VCaP (cell line): ENCODE data around the gene TBCEL.
"Not testable (repeated sequence)": the region's sequence is repeated elsewhere in the genome, so short reads cannot be mapped to it uniquely, and the experiment has no call there.

Experiments used
- H3K27ac ChIP-seq: fragments of 450-650 bp; 2 replicates; pipeline ENCODE4 v1.5.1; 2017
- TF ChIP-seq, protein P1 (sequence below): fragments of 450-650 bp; conservative IDR thresholded peaks from 2 replicates; pipeline ENCODE4 v1.5.1; 2017; ENCODE audit warnings: mild to moderate bottlenecking, moderate library complexity

TBCEL gene

DNA sequence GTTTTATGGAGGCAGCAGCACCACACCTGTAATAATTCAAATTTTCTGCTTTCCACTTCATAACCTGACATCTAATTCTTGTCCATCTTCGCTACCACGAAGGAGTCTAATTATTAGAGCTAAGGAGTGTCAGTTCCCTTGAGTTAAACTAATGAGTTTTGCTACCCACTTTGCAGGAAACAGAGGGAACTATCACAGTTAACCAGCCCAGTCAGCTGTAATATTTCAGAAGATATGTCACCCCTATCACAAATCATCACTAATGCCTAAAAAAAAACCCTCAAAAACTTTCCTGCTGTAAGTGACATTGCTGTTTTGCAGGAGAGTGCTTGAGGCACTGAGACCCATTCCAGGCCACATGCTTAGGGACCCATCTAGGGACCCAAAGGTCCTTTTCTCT, 85.6 kb downstream of the TBCEL start:
- TF ChIP-seq, protein P1, sequence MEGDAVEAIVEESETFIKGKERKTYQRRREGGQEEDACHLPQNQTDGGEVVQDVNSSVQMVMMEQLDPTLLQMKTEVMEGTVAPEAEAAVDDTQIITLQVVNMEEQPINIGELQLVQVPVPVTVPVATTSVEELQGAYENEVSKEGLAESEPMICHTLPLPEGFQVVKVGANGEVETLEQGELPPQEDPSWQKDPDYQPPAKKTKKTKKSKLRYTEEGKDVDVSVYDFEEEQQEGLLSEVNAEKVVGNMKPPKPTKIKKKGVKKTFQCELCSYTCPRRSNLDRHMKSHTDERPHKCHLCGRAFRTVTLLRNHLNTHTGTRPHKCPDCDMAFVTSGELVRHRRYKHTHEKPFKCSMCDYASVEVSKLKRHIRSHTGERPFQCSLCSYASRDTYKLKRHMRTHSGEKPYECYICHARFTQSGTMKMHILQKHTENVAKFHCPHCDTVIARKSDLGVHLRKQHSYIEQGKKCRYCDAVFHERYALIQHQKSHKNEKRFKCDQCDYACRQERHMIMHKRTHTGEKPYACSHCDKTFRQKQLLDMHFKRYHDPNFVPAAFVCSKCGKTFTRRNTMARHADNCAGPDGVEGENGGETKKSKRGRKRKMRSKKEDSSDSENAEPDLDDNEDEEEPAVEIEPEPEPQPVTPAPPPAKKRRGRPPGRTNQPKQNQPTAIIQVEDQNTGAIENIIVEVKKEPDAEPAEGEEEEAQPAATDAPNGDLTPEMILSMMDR, result no peak
- H3K27ac ChIP-seq, result no peak overlapping the region

DNA sequence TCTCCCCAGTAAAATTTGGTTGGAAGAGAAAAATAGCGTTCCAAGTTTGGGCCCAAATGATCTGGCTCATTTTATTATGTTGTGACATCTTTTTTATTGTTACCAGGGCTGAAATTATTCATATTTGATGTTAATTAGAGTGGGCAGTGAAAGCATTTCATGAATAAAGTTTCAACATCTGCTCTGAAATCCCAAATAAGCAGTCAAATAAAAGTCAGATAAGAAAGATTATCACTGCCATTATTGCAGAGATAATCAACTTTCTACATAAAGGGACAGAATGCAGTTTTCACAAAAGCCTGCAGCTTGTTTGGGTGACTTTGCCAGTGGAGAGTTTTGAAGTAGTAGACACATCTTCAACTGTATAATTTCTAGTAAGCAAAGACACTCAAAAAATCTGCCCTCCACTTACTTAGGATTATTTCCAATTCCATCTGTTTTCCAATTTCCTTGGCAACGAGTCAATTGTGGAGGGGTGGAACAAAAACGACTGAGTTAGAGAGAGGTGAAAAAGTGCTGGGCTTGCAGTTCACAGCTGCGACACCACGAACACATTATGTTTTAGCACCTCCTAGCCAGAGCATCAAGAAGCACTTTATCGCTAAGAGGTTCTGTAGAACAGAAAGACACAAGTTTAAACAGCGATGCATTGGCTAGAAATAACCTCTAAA, 86.1 kb downstream of the TBCEL start:
- no peak overlapping the region for H3K27ac ChIP-seq
- TF ChIP-seq, protein P1, result no peak

DNA sequence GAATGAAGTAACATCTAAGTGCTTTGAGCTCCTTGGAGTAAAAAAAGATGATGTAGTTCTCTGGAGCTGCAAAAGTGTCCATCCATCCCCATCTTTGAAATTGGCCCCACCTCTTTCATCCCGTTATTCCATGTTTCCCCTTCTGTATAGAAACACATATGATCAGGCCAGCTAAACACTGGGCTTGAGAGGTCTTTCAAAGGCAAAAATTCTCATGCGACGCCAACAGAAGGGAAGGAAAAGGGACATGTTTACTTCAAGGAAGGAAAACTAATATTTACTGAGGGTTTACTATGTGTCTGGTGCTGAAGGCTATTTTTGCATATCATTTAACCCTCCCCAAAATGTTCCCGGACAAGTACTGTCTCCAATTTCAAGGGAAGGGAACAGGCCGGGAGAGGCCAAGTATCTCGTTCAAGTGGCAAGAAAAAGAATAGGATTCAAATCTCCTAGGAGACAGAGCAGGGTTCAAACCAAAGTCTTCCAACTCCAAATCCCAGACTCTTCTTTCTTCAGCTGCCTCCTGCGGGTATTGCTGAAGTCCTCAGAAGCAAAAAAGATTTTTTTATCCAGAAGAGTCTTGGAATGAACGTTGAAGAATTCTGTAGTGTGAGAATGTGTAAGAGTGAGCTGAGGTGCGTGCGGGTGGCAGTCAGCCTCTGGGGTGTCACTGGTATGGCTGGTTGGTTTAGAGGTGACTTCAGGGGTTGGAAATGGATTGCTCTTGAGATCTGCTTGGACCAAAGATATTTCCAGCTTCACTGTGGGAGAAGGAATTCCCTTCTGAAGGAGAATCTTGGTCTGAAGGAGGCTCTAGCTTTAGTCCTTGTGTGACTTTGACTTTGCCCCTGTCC, 87.2 kb downstream of the TBCEL start:
- H3K27ac ChIP-seq, result no peak overlapping the region
- TF ChIP-seq, protein P1, result no peak

DNA sequence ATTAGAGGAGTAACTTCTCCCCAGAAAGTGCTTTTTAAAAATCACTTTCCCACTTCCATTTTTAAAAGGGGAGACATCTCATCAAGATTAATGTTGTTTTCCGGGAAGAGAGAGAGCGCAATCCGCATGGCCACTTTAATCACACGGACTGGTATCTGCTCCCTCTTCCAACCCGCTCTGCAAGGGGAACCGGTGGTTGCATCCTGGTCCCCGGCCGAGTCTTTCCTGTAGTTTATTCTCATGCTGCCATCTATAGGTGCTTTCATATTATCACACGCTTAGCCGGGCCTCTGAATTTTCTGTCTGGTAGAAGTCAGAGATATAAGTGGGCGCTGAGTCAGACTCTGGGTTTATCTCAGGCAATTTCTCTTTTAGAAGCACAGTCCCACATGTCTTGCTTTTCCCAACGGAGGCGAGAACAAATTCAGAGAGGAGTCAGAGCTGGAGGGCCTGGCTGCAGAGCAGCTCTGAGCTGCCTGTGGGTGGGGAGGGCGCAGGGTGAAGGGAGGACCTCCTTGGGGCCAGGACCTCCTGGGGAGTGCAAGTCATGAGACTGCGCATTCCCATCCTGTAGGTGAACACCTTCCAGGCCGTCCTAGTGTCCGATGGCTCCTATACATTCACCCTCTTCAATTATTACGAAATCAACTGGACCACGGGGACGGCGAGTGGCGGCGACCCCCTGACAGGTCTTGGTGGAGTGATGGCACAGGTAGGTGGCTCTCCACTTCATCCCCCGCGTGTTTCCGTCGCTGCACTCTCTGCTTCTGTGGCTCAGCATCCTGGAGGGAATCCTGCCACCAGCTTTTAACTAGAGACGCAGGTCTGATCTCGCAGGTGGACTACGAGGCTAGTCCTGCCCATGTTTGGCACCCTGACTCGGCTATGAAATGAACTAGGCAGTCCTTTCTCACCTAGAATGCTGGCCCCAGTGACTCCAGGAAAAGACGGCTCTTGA, 88.9 kb downstream of the TBCEL start:
- TF ChIP-seq, protein P1, result peak; percentile 85
- H3K27ac ChIP-seq, result no peak overlapping the region

DNA sequence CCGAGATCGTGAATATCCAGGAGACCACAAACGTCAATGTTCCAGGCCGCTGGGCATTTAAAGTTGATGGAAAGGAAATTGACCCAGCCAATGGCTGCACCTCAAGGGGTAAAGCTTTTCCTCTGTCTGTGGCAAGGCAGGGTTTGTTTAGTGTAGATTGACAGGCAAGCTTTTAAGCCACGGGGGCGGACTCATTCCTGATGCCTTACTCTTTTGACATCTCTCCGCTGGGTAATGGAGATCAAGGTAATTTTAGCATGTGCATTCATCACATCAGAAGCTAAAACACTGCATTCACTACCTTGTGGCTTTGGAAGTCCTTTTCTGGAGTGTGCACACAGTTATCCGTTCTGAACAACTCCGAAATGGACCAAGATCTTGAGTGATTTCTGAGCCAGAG, 89.7 kb downstream of the TBCEL start:
- TF ChIP-seq, protein P1, result no peak
- no peak overlapping the region for H3K27ac ChIP-seq

DNA sequence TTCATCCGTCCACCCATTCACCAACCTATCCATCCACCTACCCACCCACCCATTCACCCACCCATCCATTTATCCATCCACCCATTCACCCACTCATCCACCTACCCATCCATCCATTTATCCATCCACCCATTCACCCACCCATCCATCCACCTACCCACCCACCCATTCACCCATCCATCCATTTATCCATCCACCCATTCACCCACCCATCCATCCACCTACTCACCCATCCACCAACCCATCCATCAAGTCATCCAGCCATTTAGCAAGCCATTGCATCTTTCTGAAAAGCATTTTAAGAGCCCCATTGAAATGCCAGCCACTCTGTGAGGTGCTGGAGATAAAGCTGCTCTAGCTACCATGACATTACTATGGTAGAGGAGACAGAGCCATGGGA, 91.1 kb downstream of the TBCEL start:
- H3K27ac ChIP-seq, result not testable (repeated sequence)

DNA sequence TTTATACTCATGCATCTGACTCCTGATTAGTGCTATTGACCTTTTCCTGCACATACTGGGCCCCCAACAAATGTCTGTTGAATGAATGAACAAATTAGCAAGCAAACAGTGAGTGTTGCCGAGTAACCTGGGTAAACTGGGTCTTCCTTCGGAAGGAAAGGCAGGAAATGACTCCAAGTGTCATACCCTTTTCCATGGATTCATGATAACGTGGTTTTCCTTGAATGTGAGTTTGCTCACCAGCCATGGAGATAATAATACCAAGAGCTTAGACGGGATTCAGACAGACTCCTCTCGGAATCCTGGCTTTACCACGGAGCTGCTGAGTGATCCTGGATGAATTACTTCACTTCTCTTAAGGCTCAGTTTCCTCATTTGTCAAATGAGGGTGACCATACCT, 93.9 kb downstream of the TBCEL start:
- H3K27ac ChIP-seq, result peak overlapping the region; percentile 65; the same call in 1 of the 2 replicates
- TF ChIP-seq, protein P1, result no peak
